ENCODE results near the gene FGF4.
"Not testable (repeated sequence)": the region's sequence is repeated elsewhere in the genome, so short reads cannot be mapped to it uniquely, and the experiment has no call there.

The FGF4 gene

GRCh38 chr11:69765498-69765995, 9.6 kb downstream of the FGF4 start:
- DNase-seq, result no peak

DNA sequence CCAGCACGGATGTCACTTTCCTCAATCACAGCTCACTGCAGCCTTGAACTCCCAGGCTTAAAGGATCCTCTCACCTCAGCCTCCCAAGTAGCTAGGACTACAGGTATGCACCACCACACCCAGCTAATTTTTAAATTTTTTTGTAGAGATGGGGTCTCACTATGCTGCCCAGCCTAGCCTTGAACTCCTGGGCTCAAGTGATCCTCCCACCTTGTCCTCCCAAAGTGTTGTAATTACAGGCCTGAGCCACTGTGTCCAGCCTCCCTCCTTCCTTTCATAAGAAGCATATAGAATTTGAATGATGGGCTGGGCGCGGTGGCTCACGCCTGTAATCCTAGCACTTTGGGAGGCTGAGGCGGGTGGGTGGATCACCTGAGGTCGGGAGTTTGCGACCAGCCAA, 10.2 kb downstream of the FGF4 start:
- not testable (repeated sequence) for DNase-seq

GRCh38 chr11:69760319-69760718, 14.8 kb downstream of the FGF4 start:
- DNase-seq, result no peak

- DNase-seq, result no peak
Observed at GRCh38 chr11:69752890-69753289, 22.3 kb downstream of the FGF4 start.

DNA sequence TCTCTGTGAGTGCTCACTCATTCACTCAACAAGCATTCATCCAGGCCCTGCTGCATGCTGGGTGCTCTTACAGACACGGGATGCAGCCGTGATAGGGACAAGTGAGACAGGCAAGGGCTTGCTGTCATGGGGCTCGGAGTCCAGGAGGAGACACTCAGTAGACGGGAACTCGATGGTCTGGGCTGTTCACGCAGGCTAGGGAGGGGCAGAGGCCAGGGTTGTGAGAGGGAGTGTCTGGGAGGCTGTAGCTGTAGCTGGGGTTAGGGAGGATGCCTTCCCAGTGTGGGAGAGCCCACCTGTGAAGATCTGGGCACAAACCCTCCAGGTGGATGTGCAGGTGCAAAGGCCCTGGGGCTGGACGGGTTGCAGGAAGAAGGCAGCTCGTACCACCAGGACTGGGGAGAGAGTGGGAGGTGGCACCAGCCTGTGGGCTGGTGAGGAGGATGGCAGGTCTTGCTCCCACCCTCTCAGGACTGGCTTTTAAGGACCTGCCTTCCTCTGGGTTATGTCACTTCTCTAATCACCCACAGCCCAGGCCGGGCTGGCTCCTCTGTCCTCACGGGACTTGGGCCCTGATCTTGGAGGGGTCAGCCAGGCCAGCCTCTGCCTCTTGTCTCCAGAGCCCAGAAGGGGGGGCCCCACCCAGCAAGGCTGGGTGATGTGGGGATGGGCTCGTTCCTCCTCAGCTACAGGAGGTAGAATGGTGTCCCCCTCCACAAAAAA, 24.1 kb downstream of the FGF4 start:
- no peak for DNase-seq

- DNase-seq, result no peak
Observed at GRCh38 chr11:69750108-69750850, 24.9 kb downstream of the FGF4 start.

DNA sequence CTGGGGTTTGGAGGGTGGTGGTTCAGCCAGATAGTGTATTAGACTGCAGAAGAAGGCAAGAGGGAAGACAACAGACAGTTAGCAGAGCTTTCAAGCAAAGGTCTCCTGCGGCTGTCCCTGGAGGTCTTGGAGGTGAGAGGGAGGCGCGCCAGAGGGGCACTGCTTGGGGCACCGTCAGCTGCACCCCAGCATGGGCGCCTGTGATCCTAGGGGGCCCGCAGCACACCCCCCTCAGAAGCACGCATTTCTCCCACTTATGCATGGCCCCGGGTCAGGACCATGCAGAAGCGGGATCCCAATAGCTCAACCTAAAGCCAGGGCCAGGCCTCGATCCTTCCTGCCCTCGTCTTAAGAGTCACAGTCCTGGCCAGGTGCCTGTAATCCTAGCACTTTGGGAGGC, 26.5 kb downstream of the FGF4 start:
- no peak for DNase-seq

- no peak for DNase-seq
Observed at GRCh38 chr11:69746752-69747742, 28.1 kb downstream of the FGF4 start.

- DNase-seq, result no peak
Observed at GRCh38 chr11:69746140-69746539, 29.0 kb downstream of the FGF4 start.

DNA sequence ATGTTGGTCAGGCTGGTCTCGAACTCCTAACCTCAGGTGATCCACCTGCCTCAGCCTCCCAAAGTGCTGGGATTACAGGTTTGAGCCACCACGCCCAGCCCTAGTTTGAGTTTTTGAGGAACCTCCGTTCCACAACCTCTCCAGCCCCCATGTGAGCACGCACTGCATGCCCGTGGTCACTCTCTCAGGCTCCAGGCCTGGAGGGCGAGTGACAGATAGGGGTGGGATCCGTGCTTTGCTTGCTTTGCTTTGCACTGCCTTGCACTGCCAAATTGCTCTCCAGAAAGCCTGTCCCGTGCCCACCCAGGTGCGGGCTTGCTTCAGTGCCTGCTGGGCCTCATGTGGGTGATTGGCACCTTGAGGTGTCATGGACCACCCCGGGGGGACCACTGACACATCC, 29.9 kb downstream of the FGF4 start:
- DNase-seq, result no peak

DNA sequence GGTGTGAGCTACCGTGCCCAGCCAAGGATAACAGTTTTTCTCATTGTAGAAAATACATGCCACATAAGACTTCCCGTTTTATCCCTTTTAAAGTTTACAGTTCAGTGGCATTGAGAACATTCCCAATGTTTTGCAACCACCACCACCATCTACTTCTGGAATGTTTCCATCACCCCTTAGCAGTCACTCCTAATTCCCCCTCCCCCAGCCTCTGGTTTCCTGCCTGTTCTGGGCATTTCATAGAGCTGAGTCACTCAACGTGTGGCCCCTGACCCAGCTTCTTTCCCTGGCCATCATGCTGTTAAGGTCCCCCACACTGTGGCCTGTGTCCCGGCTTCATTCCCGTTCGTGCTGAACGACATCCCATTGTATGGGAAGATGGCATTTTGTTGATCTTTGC, 30.7 kb downstream of the FGF4 start:
- DNase-seq, result no peak

DNA sequence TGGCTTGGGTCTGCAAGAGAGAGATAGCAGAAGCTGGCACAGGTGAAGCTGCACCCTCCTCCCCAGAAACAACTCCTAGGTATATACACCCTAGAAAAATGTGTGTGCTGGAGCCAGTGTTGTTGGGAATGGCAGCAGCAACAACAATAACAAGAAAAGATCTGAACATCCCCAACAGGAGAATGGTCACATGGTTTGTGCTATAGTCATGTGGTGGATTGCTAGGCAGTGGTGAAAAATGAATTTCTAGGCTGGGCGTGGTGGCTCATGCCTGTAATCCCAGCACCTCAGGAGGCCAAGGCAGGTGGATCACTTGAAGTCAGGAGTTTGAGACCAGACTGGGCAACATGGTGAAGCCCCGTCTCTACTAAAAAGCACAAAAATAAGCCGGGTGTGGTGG, 40.3 kb downstream of the FGF4 start:
- no peak for DNase-seq

DNA sequence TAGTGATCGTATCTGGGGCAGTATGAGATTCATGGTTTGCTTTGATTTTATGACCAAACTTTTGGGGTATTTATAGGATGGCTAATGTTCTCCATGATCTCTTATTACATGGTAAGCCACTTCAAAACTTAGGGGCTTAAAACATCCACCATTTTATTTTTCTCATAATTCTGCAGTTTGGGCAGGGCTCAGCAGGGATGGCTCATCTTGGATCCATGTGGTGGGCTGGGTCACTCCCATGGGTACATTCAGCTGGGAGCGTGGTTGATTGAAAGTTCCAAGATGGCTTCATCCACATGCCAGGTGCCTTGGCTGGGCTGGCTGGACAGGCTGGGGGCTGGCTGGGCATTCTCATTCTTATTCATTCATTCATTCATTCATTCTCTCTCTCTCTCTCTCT, 40.8 kb downstream of the FGF4 start:
- DNase-seq, result no peak

- DNase-seq, result no peak
Observed at GRCh38 chr11:69732910-69733309, 42.2 kb downstream of the FGF4 start.

DNA sequence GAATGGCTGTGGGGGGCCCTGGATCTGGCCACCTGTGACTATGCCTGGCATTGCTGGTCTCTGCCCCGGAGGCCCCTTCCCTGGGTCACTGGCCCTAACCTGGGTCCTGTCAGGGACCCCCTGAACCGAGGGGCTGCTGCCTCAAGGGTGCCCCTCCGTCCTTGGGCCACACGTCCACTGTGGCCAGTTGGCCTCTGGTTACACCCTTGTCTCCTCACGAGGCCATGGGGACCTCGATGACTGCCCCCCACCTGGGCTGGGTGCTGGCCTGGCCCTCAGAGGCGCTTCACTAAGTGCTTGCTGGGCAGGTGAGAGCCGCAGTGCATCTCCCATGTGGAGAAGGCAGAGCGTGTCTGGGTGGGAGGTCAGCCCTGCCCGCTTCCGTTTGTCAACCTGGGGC, 44.0 kb downstream of the FGF4 start:
- DNase-seq, result no peak

- no peak for DNase-seq
Observed at GRCh38 chr11:69730500-69730899, 44.6 kb downstream of the FGF4 start.

GRCh38 chr11:69729252-69729651, 45.9 kb downstream of the FGF4 start:
- DNase-seq, result no peak

DNA sequence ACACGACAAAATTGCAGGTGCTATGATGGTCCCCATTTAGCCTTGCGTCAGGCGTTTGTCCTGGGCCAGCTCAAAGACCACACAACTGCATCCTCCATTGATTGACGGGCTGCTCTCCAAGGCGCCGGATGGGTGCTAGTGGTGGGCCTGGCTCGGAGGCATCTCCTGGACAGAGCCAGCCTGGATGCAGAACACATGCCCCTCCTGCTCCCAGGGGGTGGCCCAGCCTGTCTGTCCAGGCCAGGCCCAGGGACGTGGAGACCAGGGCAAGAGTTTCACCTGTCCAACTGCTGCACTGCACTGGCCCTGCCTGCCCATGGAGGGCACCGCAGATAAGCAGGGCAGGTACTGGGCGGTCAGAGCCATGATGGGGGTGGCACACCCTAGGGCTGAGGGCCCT, 47.9 kb downstream of the FGF4 start:
- no peak for DNase-seq

DNA sequence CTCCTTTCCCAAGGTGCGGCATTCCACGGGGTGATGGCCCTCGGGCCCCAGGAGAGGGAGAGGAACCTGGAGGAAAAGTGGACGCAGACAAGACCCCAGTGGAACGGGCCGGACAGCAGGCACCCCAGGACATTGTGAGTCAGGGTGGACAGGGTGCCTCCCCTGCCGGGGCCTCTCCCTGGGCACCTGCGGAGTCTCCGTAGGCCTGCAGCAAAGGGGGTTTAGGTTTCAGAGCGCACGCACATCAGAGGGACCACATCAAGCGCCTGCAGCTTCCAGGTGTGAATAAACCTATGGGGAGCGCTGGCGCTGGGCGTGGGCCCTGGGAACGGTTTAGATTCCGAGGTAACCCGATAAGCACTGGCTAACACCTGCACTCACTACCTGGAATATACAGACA, 48.7 kb downstream of the FGF4 start:
- no peak for DNase-seq

GRCh38 chr11:69726019-69726418, 49.1 kb downstream of the FGF4 start:
- DNase-seq, result no peak

GRCh38 chr11:69721745-69722144, 53.4 kb downstream of the FGF4 start:
- DNase-seq, result peak; percentile 17

GRCh38 chr11:69721106-69721505, 54.0 kb downstream of the FGF4 start:
- no peak for DNase-seq

All from hematopoietic multipotent progenitor cell treated with erythropoietin and hydrocortisone succinate and interleukin-3 and kit ligand, for 4 days (in vitro differentiated cells).